Activated naive CD4-positive, alpha-beta T cell (primary cell): Measurements from ENCODE around the gene PRDX6.
"Not testable (repeated sequence)": the region's sequence is repeated elsewhere in the genome, so short reads cannot be mapped to it uniquely, and the experiment has no call there.

Experiments
- DNase-seq, 4 experiments: peaks; one replicate each; lab custom pipeline; 2025; lab: John Stamatoyannopoulos, UW

The PRDX6 gene

GRCh38 chr1:173496757-173497320 is 19.7 kb downstream of the PRDX6 start:
- no peak for DNase-seq

- no peak for DNase-seq
These were observed 22.6 kb downstream of the PRDX6 start for GRCh38 chr1:173499729-173500128.

GRCh38 chr1:173502104-173502503 is 25.0 kb downstream of the PRDX6 start:
- DNase-seq, result no peak

GRCh38 chr1:173503391-173503790 is 26.3 kb downstream of the PRDX6 start:
- DNase-seq, result no peak

GRCh38 chr1:173504268-173504667 is 27.1 kb downstream of the PRDX6 start:
- DNase-seq, result no peak

- DNase-seq, result no peak
These were observed 28.3 kb downstream of the PRDX6 start for GRCh38 chr1:173505391-173505790.

- no peak for DNase-seq
These were observed 29.3 kb downstream of the PRDX6 start for GRCh38 chr1:173506437-173506836.

GRCh38 chr1:173507205-173507846 is 30.2 kb downstream of the PRDX6 start:
- DNase-seq, result no peak

GRCh38 chr1:173507847-173508209 is 30.7 kb downstream of the PRDX6 start:
- DNase-seq, result no peak

- DNase-seq, result no peak
These were observed 31.4 kb downstream of the PRDX6 start for GRCh38 chr1:173508541-173508940.

GRCh38 chr1:173509797-173510196 is 32.7 kb downstream of the PRDX6 start:
- DNase-seq, result no peak

- not testable (repeated sequence) for DNase-seq
These were observed 37.4 kb downstream of the PRDX6 start for GRCh38 chr1:173514503-173514902.

- no peak for DNase-seq
These were observed 43.7 kb downstream of the PRDX6 start for GRCh38 chr1:173520799-173521198.

GRCh38 chr1:173523329-173523728 is 46.2 kb downstream of the PRDX6 start:
- no peak for DNase-seq

GRCh38 chr1:173525926-173526325 is 48.8 kb downstream of the PRDX6 start:
- no peak for DNase-seq

- DNase-seq, result no peak
These were observed 50.2 kb downstream of the PRDX6 start for GRCh38 chr1:173527151-173527826.

GRCh38 chr1:173529106-173529505 is 52.0 kb downstream of the PRDX6 start:
- DNase-seq, result no peak

- no peak for DNase-seq
These were observed 53.9 kb downstream of the PRDX6 start for GRCh38 chr1:173530795-173531693.

GRCh38 chr1:173532237-173532636 is 55.1 kb downstream of the PRDX6 start:
- no peak for DNase-seq

GRCh38 chr1:173536223-173536622 is 59.1 kb downstream of the PRDX6 start:
- no peak for DNase-seq
